Cerebellar cortex (tissue), 1 donor: ENCODE results near the gene ARAF.
A peak's percentile ranks its signal among the peaks of the same experiment; 100 is the strongest.
"Not testable (repeated sequence)": the region's sequence is repeated elsewhere in the genome, so short reads cannot be mapped to it uniquely, and the experiment has no call there.

Experiments used
- DNase-seq: peaks from one replicate; pipeline ENCODE4 v3.0.0-alpha.2; 2015; ENCODE audit warnings: low spot score

ARAF gene

GRCh38 chrX:47586043-47586787 lies 25.2 kb downstream of the ARAF start:
- DNase-seq: no peak

GRCh38 chrX:47587091-47587891 lies 26.3 kb downstream of the ARAF start:
- no peak for DNase-seq

GRCh38 chrX:47587906-47588735 lies 27.1 kb downstream of the ARAF start:
- no peak for DNase-seq

- DNase-seq: no peak
Observed at GRCh38 chrX:47590984-47591383, 30.0 kb downstream of the ARAF start.

- DNase-seq: no peak
Observed at GRCh38 chrX:47593522-47593921, 32.5 kb downstream of the ARAF start.

GRCh38 chrX:47595716-47596251 lies 34.8 kb downstream of the ARAF start:
- DNase-seq: no peak

- DNase-seq: no peak
Observed at GRCh38 chrX:47596256-47596655, 35.3 kb downstream of the ARAF start.

- no peak for DNase-seq
Observed at GRCh38 chrX:47597222-47597621, 36.2 kb downstream of the ARAF start.

- DNase-seq: not testable (repeated sequence)
Observed at GRCh38 chrX:47603125-47603524, 42.1 kb downstream of the ARAF start.

- DNase-seq: no peak
Observed at GRCh38 chrX:47605024-47605423, 44.0 kb downstream of the ARAF start.

- no peak for DNase-seq
Observed at GRCh38 chrX:47607091-47607490, 46.1 kb downstream of the ARAF start.

- no peak for DNase-seq
Observed at GRCh38 chrX:47608130-47608810, 47.3 kb downstream of the ARAF start.

- DNase-seq: no peak
Observed at GRCh38 chrX:47610511-47610910, 49.5 kb downstream of the ARAF start.

GRCh38 chrX:47611489-47611888 lies 50.5 kb downstream of the ARAF start:
- DNase-seq: no peak

- peak; percentile 72 for DNase-seq
Observed at GRCh38 chrX:47611926-47612325, 50.9 kb downstream of the ARAF start.

GRCh38 chrX:47612418-47612817 lies 51.4 kb downstream of the ARAF start:
- no peak for DNase-seq

GRCh38 chrX:47613082-47613481 lies 52.1 kb downstream of the ARAF start:
- DNase-seq: peak; percentile 63

GRCh38 chrX:47614618-47615017 lies 53.6 kb downstream of the ARAF start:
- DNase-seq: no peak

GRCh38 chrX:47618923-47619485 lies 58.0 kb downstream of the ARAF start:
- no peak for DNase-seq

- DNase-seq: peak; percentile 76
Observed at GRCh38 chrX:47619486-47620302, 58.7 kb downstream of the ARAF start, which contains the start of gene SYN1. Gene SYN1, minus strand, starts transcription at chrX:47619857. Its CDS starts 129 bp downstream, at chrX:47619728.
